WTC11 (cell line): ENCODE data around the gene SUV39H2. TPM values are rescaled to one million over a fixed set of nuclear protein-coding genes. Genes with fewer than 3 reads are reported as not detected.

Experiments
- ATAC-seq: fragments of 200-7000 bp; cut with Tn5 transposase; 2 replicates; pipeline ENCODE4 v1.10.0; 2021; ENCODE audit warnings: mild to moderate bottlenecking, moderate library complexity
- CTCF ChIA-PET: fragments of 300-600 bp; sonication (Branson Sonifier 250); formaldehyde crosslinking; loops from one replicate; lab custom pipeline; 2021; ENCODE audit warnings: antibody characterized with exemption; lab: Charles Lee
- POLR2A ChIA-PET: fragments of 350-600 bp; sonication (Branson Sonifier 250); formaldehyde crosslinking; loops from one replicate; lab custom pipeline; 2021; ENCODE audit warnings: antibody characterized with exemption; lab: Charles Lee
- DNase-seq: peaks from one replicate; pipeline ENCODE4 v3.0.0; 2021; ENCODE audit warnings: low spot score
- H3K27ac Mint-ChIP-seq: 2 replicates; pipeline ENCODE4 v1.8.0; 2021; ENCODE audit warnings: mixed read lengths
- H3K27me3 Mint-ChIP-seq: 2 replicates; pipeline ENCODE4 v1.8.0; 2021; ENCODE audit warnings: low read depth, mild to moderate bottlenecking, moderate library complexity, mixed read lengths
- H3K36me3 Mint-ChIP-seq: 2 replicates; pipeline ENCODE4 v1.8.0; 2021; ENCODE audit warnings: mixed read lengths
- H3K4me1 Mint-ChIP-seq: 2 replicates; pipeline ENCODE4 v1.8.0; 2022; ENCODE audit warnings: mixed read lengths
- H3K4me3 Mint-ChIP-seq: 2 replicates; pipeline ENCODE4 v1.8.0; 2021; ENCODE audit warnings: mild to moderate bottlenecking, moderate library complexity, mixed read lengths
- H3K9me3 Mint-ChIP-seq: 2 replicates; pipeline ENCODE4 v1.8.0; 2021; ENCODE audit warnings: mixed read lengths
- ARID4B ChIP-seq: sonication (generic); formaldehyde crosslinking; IDR thresholded peaks from 2 replicates; pipeline ENCODE4 v1.8.0; 2023; ENCODE audit warnings: missing genetic modification reagents, mild to moderate bottlenecking, borderline replicate concordance
- CREB1 ChIP-seq: sonication (generic); formaldehyde crosslinking; IDR thresholded peaks from 2 replicates; pipeline ENCODE4 v1.8.0; 2023; ENCODE audit warnings: mild to moderate bottlenecking, missing genetic modification reagents
- E2F4 ChIP-seq: sonication (generic); formaldehyde crosslinking; IDR thresholded peaks from 2 replicates; pipeline ENCODE4 v1.8.1; 2022; ENCODE audit warnings: low read depth, mild to moderate bottlenecking, moderate library complexity, missing genetic modification reagents, borderline replicate concordance
- ELF4 ChIP-seq: sonication (generic); formaldehyde crosslinking; IDR thresholded peaks from 2 replicates; pipeline ENCODE4 v1.8.1; 2022; ENCODE audit warnings: low read depth, mild to moderate bottlenecking, moderate library complexity, missing genetic modification reagents
- EMX1 ChIP-seq: fragments of 250-450 bp; sonication (Bioruptor Pico); IDR thresholded peaks from 2 replicates; pipeline ENCODE4 v1.8.0; 2021; ENCODE audit warnings: mild to moderate bottlenecking
- FOXJ3 ChIP-seq: sonication (generic); formaldehyde crosslinking; IDR thresholded peaks from 2 replicates; pipeline ENCODE4 v1.9.0; 2021; ENCODE audit warnings: missing genetic modification reagents, mild to moderate bottlenecking, borderline replicate concordance
- HMGA2 ChIP-seq: fragments of 250-450 bp; sonication (Bioruptor Pico); IDR thresholded peaks from 2 replicates; pipeline ENCODE4 v1.4.0; 2021; ENCODE audit warnings: mild to moderate bottlenecking, moderate library complexity
- MLX ChIP-seq: sonication (generic); formaldehyde crosslinking; IDR thresholded peaks from 2 replicates; pipeline ENCODE4 v1.8.1; 2023; ENCODE audit warnings: mild to moderate bottlenecking, missing genetic modification reagents, moderate library complexity
- MXD4 ChIP-seq: fragments of 250-450 bp; sonication (Bioruptor Pico); IDR thresholded peaks from 2 replicates; pipeline ENCODE4 v1.8.0; 2021; ENCODE audit warnings: mild to moderate bottlenecking, moderate library complexity, borderline replicate concordance
- NFYB ChIP-seq: sonication (generic); formaldehyde crosslinking; conservative IDR thresholded peaks from 2 replicates; pipeline ENCODE4 v1.8.0; 2022; ENCODE audit warnings: low read depth, missing genetic modification reagents
- NR1H2 ChIP-seq: sonication (generic); formaldehyde crosslinking; IDR thresholded peaks from 2 replicates; pipeline ENCODE4 v1.9.0; 2021; ENCODE audit warnings: mild to moderate bottlenecking, moderate library complexity, missing genetic modification reagents
- NR3C1 ChIP-seq: sonication (generic); formaldehyde crosslinking; conservative IDR thresholded peaks from 2 replicates; pipeline ENCODE4 v1.8.1; 2023; ENCODE audit warnings: low read depth, mild to moderate bottlenecking, missing genetic modification reagents
- PRDM15 ChIP-seq: sonication (generic); formaldehyde crosslinking; IDR thresholded peaks from 2 replicates; pipeline ENCODE4 v1.8.0; 2022; ENCODE audit warnings: missing genetic modification reagents
- RELA ChIP-seq: sonication (generic); formaldehyde crosslinking; IDR thresholded peaks from 2 replicates; pipeline ENCODE4 v1.8.1; 2022; ENCODE audit warnings: missing genetic modification reagents, mild to moderate bottlenecking, borderline replicate concordance
- RORB ChIP-seq: fragments of 250-450 bp; sonication (Bioruptor Pico); IDR thresholded peaks from 2 replicates; pipeline ENCODE4 v1.9.0; 2021; ENCODE audit warnings: mild to moderate bottlenecking
- SMAD3 ChIP-seq: sonication (generic); formaldehyde crosslinking; IDR thresholded peaks from 2 replicates; pipeline ENCODE4 v1.8.0; 2022; ENCODE audit warnings: missing genetic modification reagents, mild to moderate bottlenecking, borderline replicate concordance
- TEAD1 ChIP-seq: sonication (generic); formaldehyde crosslinking; IDR thresholded peaks from 2 replicates; pipeline ENCODE4 v1.8.0; 2022; ENCODE audit warnings: mild to moderate bottlenecking, missing genetic modification reagents
- TEAD4 ChIP-seq: sonication (generic); formaldehyde crosslinking; IDR thresholded peaks from 2 replicates; pipeline ENCODE4 v1.8.0; 2022; ENCODE audit warnings: mild to moderate bottlenecking, missing genetic modification reagents
- USF1 ChIP-seq: sonication (generic); formaldehyde crosslinking; IDR thresholded peaks from 2 replicates; pipeline ENCODE4 v1.8.0; 2022; ENCODE audit warnings: mild to moderate bottlenecking, missing genetic modification reagents
- ZNF121 ChIP-seq: sonication (generic); formaldehyde crosslinking; IDR thresholded peaks from 2 replicates; pipeline ENCODE4 v1.8.0; 2023; ENCODE audit warnings: missing genetic modification reagents
- ZNF138 ChIP-seq: sonication (generic); formaldehyde crosslinking; conservative IDR thresholded peaks from 2 replicates; pipeline ENCODE4 v1.8.1; 2022; ENCODE audit warnings: mild to moderate bottlenecking, moderate library complexity, missing genetic modification reagents
- ZNF423 ChIP-seq: fragments of 250-450 bp; sonication (Bioruptor Pico); IDR thresholded peaks from 2 replicates; pipeline ENCODE4 v2.1.2; 2022; ENCODE audit warnings: mild to moderate bottlenecking, moderate library complexity
- total RNA-seq: library from RNA; stranded (reverse); gene quantifications from 3 replicates; pipeline ENCODE4 v1.2.3, GENCODE V29; 2021

Gene SUV39H2
- total RNA-seq, 1 experiment from 2014 or later = 41.4 TPM

- no peak for DNase-seq
- H3K4me1 Mint-ChIP-seq = peaks cover 43% of the 10 kb centered on the region
- CTCF ChIA-PET = interaction anchor here (1.1 to 1.4 kb wide), 3 partner anchors 9 to 343 kb away, joined by 3 to 5 read pairs (median 4); partner anchors contain the start of gene DCLRE1C
- H3K9me3 Mint-ChIP-seq = no peaks in the 10 kb centered on the region
- TF ChIP-seq NR1H2 (CRISPR knock-in tag) (no peak), ARID4B (CRISPR knock-in tag) (no peak), SMAD3 (CRISPR knock-in tag) (no peak), HMGA2 (no peak), USF1 (CRISPR knock-in tag) (no peak), RELA (CRISPR knock-in tag) (no peak), TEAD1 (CRISPR knock-in tag) (no peak), ZNF138 (CRISPR knock-in tag) (no peak), E2F4 (no peak), NFYB (CRISPR knock-in tag) (no peak), FOXJ3 (CRISPR knock-in tag) (no peak)
- H3K27me3 Mint-ChIP-seq = no peaks in the 10 kb centered on the region
- H3K4me3 Mint-ChIP-seq = peak overlapping the region; percentile 90
- H3K36me3 Mint-ChIP-seq = peaks cover 13% of the 10 kb centered on the region
- H3K27ac Mint-ChIP-seq = peak overlapping the region; percentile 84; the same call in 1 of the 2 replicates
- POLR2A ChIA-PET = interaction anchor here (1.0 to 3.9 kb wide), 2 partner anchors 42 to 79 kb away, joined by 3 to 75 read pairs; partner anchors contain the start of genes CDNF, HSPA14, MEIG1 and MSANTD7
- no peak for ATAC-seq
Measured at GRCh38 chr10:14880229-14880628, 1.6 kb downstream of the SUV39H2 start.

GRCh38 chr10:14884082-14884481 lies 5.4 kb downstream of the SUV39H2 start:
- no peak for DNase-seq
- Mint-ChIP-seq H3K4me3 (no peak overlapping the region), H3K27ac (no peak overlapping the region), H3K36me3 (peaks cover 13% of the 10 kb centered on the region), H3K9me3 (no peaks in the 10 kb centered on the region), H3K27me3 (no peaks in the 10 kb centered on the region), H3K4me1 (peaks cover 24% of the 10 kb centered on the region)
- CTCF ChIA-PET = no interaction called here
- POLR2A ChIA-PET = no interaction called here
- no peak for ATAC-seq
- no peak for TF ChIP-seq ZNF423 (CRISPR knock-in tag)
- TF ChIP-seq, all 79 proteins: peak for 0

- no peak for ATAC-seq
- no peak for TF ChIP-seq TEAD4 (CRISPR knock-in tag)
- no peak for TF ChIP-seq ELF4 (CRISPR knock-in tag)
- TF ChIP-seq CREB1 (CRISPR knock-in tag) = no peak
- TF ChIP-seq MLX (CRISPR knock-in tag) = no peak
- no peak for TF ChIP-seq MXD4 (CRISPR knock-in tag)
- TF ChIP-seq HMGA2 = no peak
- no peak for TF ChIP-seq PRDM15 (CRISPR knock-in tag)
- TF ChIP-seq RORB (CRISPR knock-in tag) = no peak
- TF ChIP-seq ZNF121 = no peak
- TF ChIP-seq EMX1 (CRISPR knock-in tag) = no peak
- no peak for TF ChIP-seq NR3C1 (CRISPR knock-in tag)
- Mint-ChIP-seq H3K4me3 (no peak overlapping the region), H3K4me1 (peaks cover 2% of the 10 kb centered on the region; the same call in 1 of the 2 replicates), H3K9me3 (no peaks in the 10 kb centered on the region), H3K36me3 (no peaks in the 10 kb centered on the region; the same call in 1 of the 2 replicates), H3K27ac (no peak overlapping the region), H3K27me3 (no peaks in the 10 kb centered on the region)
- ChIA-PET CTCF (interaction anchor here (0.7 to 1.7 kb wide), 7 partner anchors 9 to 356 kb away, joined by 3 to 7 read pairs (median 4); partner anchors contain the start of genes CDNF, HSPA14, MSANTD7 and SUV39H2), POLR2A (no interaction called here)
- DNase-seq = no peak
Measured at GRCh38 chr10:14889318-14889717, 10.7 kb downstream of the SUV39H2 start.
